Thyroid gland (tissue), 4 donors: ENCODE measurements around the gene IL6ST.

Source experiments
- POLR2A ChIP-seq, 2 donors: fragments of 450-650 bp; IDR thresholded peaks; one replicate each; pipeline ENCODE4 v1.6.1; 2017; ENCODE audit warnings: antibody characterized with exemption in 2 of 2, mild to moderate bottlenecking in 2 of 2, moderate library complexity in 1 of 2
- TF ChIP-seq, protein P1 (sequence below), 6 experiments: fragments of 200-600 bp in 3 of 6; fragments of 450-650 bp in 3 of 6; sonication (generic) in 3 of 6; IDR thresholded peaks; one replicate each; pipeline ENCODE4 v1.5.1; 2016 to 2019; ENCODE audit warnings: antibody characterized with exemption in 6 of 6, mild to moderate bottlenecking in 2 of 6, inconsistent platforms in 1 of 6, moderate library complexity in 1 of 6

DNA sequence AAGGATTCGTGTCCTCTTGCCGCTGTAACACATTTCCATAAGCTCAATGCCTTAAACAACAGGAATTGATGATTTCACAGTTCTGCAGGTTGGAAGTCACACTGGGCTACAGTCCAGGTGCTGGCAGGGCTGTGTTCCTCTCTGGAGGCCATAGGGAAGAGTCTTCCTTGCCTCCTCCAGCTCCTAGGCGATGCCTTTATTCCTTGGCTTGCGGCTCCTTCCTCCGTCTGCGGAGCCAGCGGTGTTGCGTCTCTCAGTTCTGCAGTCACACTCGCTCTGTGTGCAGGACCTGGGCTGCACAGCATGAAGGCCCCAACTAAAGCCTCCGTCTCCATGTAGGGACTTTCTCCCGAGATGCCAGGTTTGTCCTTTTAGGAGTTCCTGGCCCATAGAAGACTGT, 70.0 kb downstream of the IL6ST start:
- TF ChIP-seq, protein P1, sequence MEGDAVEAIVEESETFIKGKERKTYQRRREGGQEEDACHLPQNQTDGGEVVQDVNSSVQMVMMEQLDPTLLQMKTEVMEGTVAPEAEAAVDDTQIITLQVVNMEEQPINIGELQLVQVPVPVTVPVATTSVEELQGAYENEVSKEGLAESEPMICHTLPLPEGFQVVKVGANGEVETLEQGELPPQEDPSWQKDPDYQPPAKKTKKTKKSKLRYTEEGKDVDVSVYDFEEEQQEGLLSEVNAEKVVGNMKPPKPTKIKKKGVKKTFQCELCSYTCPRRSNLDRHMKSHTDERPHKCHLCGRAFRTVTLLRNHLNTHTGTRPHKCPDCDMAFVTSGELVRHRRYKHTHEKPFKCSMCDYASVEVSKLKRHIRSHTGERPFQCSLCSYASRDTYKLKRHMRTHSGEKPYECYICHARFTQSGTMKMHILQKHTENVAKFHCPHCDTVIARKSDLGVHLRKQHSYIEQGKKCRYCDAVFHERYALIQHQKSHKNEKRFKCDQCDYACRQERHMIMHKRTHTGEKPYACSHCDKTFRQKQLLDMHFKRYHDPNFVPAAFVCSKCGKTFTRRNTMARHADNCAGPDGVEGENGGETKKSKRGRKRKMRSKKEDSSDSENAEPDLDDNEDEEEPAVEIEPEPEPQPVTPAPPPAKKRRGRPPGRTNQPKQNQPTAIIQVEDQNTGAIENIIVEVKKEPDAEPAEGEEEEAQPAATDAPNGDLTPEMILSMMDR (IDR thresholded peaks at IDR 0.05): no peak
- TF ChIP-seq POLR2A (IDR thresholded peaks at IDR 0.05): no peak
